ENCODE results near the gene SRD5A3.

Gene SRD5A3

GRCh38 chr4:55410431-55410830 is 64.4 kb downstream of the SRD5A3 start:
- DNase-seq, result no peak

GRCh38 chr4:55411621-55412020 is 65.6 kb downstream of the SRD5A3 start:
- DNase-seq, result no peak

GRCh38 chr4:55416176-55416575 is 70.1 kb downstream of the SRD5A3 start:
- DNase-seq, result no peak
